Endothelial cell of umbilical vein (primary cell): ENCODE measurements around the gene RTKN. TPM values are rescaled to one million over a fixed set of nuclear protein-coding genes. Genes with fewer than 3 reads are reported as not detected.

ENCODE experiments used
- BruUV-seq: library from RNA; stranded (reverse); fragments of 400-500 nt; replicated peaks from 2 replicates; lab custom pipeline; 2021; lab: Mats Ljungman, UMichigan
- CTCF ChIA-PET: fragments of 300-600, 350-600 bp; sonication (Branson Sonifier 250); formaldehyde crosslinking; loops from one replicate; lab custom pipeline; 2021; ENCODE audit warnings: antibody characterized with exemption, inconsistent platforms; lab: Charles Lee
- POLR2A ChIA-PET: fragments of 300-600, 350-600 bp; sonication (Branson Sonifier 250); formaldehyde crosslinking; loops from one replicate; lab custom pipeline; 2021; ENCODE audit warnings: antibody characterized with exemption, inconsistent platforms; lab: Charles Lee
- DNase-seq: peaks from one replicate; pipeline ENCODE4 v3.0.0-alpha.2; 2011; ENCODE audit warnings: low read depth, low spot score
- FAIRE-seq: peaks from 2 replicates; lab custom pipeline; 2011; peaks lifted over from hg19 to GRCh38; lab: Jason Lieb, UNC
- H2AFZ ChIP-seq: 2 replicates; pipeline ENCODE4 v1.6.0; 2012; ENCODE audit warnings: low read depth, low read length, control low read depth, inconsistent platforms
- H3K27ac ChIP-seq: 2 replicates; pipeline ENCODE4 v1.5.1; 2011; ENCODE audit warnings: low read depth, mild to moderate bottlenecking, control low read depth, low read length, moderate library complexity; ENCODE audit not compliant: insufficient read depth
- H3K27me3 ChIP-seq, 2 experiments: 2 replicates each; pipeline versions ENCODE4 v1.6.0 to v1.6.1; 2011; ENCODE audit warnings: low read length in 2 of 2, mixed read lengths in 1 of 2; ENCODE audit not compliant: control insufficient read depth in 2 of 2, insufficient read depth in 2 of 2
- H3K36me3 ChIP-seq, 2 experiments: 2 replicates in 1 of 2; 3 replicates in 1 of 2; pipeline ENCODE4 v1.5.1; 2011; ENCODE audit warnings: low read length in 2 of 2, mild to moderate bottlenecking in 1 of 2, moderate library complexity in 1 of 2; ENCODE audit not compliant: control insufficient read depth in 2 of 2, insufficient read depth in 2 of 2; ENCODE audit errors: extremely low read depth in 1 of 2
- H3K4me1 ChIP-seq: 3 replicates; pipeline ENCODE4 v1.5.1; 2011; ENCODE audit warnings: mild to moderate bottlenecking, low read length; ENCODE audit not compliant: control insufficient read depth, insufficient read depth; ENCODE audit errors: extremely low read depth
- H3K4me2 ChIP-seq: 2 replicates; pipeline ENCODE4 v1.6.1; 2011; ENCODE audit warnings: low read length, control low read depth, mixed read lengths; ENCODE audit not compliant: insufficient read depth
- H3K4me3 ChIP-seq, 3 experiments: fragments of 200-600 bp in 1 of 3; sonication (generic), shearing (Covaris generic) in 1 of 3; replicated peaks in 1 of 3; 2 replicates each; pipeline ENCODE4 v1.5.1; 2011 to 2016; ENCODE audit warnings: control low read depth in 3 of 3, low read length in 3 of 3, mild to moderate bottlenecking in 2 of 3, inconsistent platforms in 1 of 3, low read depth in 1 of 3, moderate library complexity in 1 of 3; ENCODE audit not compliant: insufficient read depth in 1 of 3
- H3K79me2 ChIP-seq: 2 replicates; pipeline ENCODE4 v1.6.0; 2012; ENCODE audit warnings: low read length, inconsistent platforms; ENCODE audit not compliant: control insufficient read depth, insufficient read depth
- H3K9ac ChIP-seq: replicated peaks from 2 replicates; pipeline ENCODE3; 2011; ENCODE audit warnings: low read length, control low read depth; ENCODE audit not compliant: insufficient read depth; ENCODE audit errors: extremely low read depth
- H3K9me1 ChIP-seq: replicated peaks from 3 replicates; pipeline ENCODE4 v1.6.0; 2011; ENCODE audit warnings: mild to moderate bottlenecking, low read length; ENCODE audit not compliant: control insufficient read depth, insufficient read depth; ENCODE audit errors: extremely low read depth
- H3K9me3 ChIP-seq: replicated peaks from 2 replicates; pipeline ENCODE4 v1.5.1; 2012; ENCODE audit warnings: low read length, inconsistent platforms; ENCODE audit not compliant: control insufficient read depth, insufficient read depth
- H4K20me1 ChIP-seq: replicated peaks from 2 replicates; pipeline ENCODE3; 2011; ENCODE audit warnings: mild to moderate bottlenecking, low read length; ENCODE audit not compliant: control insufficient read depth, insufficient read depth; ENCODE audit errors: extremely low read depth
- CTCF ChIP-seq, 2 donors: IDR thresholded peaks; 1 replicate in 1 of 2; 2 replicates in 1 of 2; pipeline ENCODE4 v1.5.1; 2011; ENCODE audit warnings: low read length in 2 of 2, mild to moderate bottlenecking in 2 of 2, moderate library complexity in 2 of 2, control low read depth in 1 of 2, inconsistent platforms in 1 of 2, low read depth in 1 of 2; ENCODE audit not compliant: insufficient read depth in 1 of 2; ENCODE audit errors: extremely low read depth in 1 of 2
- EZH2 ChIP-seq: IDR thresholded peaks from 2 replicates; pipeline ENCODE4 v1.6.1; 2012; ENCODE audit warnings: borderline replicate concordance, low read depth, mild to moderate bottlenecking, moderate library complexity, low read length, inconsistent platforms; ENCODE audit not compliant: severe bottlenecking
- FOS ChIP-seq: IDR thresholded peaks from 2 replicates; pipeline ENCODE4 v1.6.1; 2011; ENCODE audit warnings: mild to moderate bottlenecking, low read length, moderate library complexity, borderline replicate concordance; ENCODE audit not compliant: insufficient read depth
- GATA2 ChIP-seq: IDR thresholded peaks from 2 replicates; pipeline ENCODE4 v1.7.0; 2011; ENCODE audit warnings: low read depth, mild to moderate bottlenecking, moderate library complexity, mixed read lengths, low read length; ENCODE audit not compliant: insufficient read length, insufficient read depth
- JUN ChIP-seq: IDR thresholded peaks from 2 replicates; pipeline ENCODE4 v1.6.1; 2011; ENCODE audit warnings: borderline replicate concordance, low read depth; ENCODE audit not compliant: insufficient read length, insufficient read depth
- MYC ChIP-seq: IDR thresholded peaks from one replicate; pipeline ENCODE4 v1.6.1; 2011; ENCODE audit warnings: mild to moderate bottlenecking, low read depth, low read length
- POLR2A ChIP-seq: IDR thresholded peaks from 2 replicates; pipeline ENCODE4 v1.6.1; 2012; ENCODE audit warnings: low read depth, mild to moderate bottlenecking, control low read depth, low read length
- POLR2AphosphoS5 ChIP-seq: IDR thresholded peaks from 2 replicates; pipeline ENCODE4 v1.6.1; 2012; ENCODE audit warnings: low read depth, mild to moderate bottlenecking, control low read depth, low read length, moderate library complexity; ENCODE audit not compliant: insufficient read depth
- dilution Hi-C: fragments of 300-500 bp; cut with MboI; formaldehyde crosslinking; loops from one replicate; pipeline ENCODE4 v1.15.0; 2019; ENCODE audit warnings: low sequenced_read_pairs; ENCODE audit not compliant: extremely low pct_ligation_motif_present
- intact Hi-C: fragments of 100-400 bp; cut with micrococcal nuclease; formaldehyde crosslinking; loops from one replicate; pipeline ENCODE4 v1.10.0; 2022
- polyA plus RNA-seq, 4 experiments: library from polyadenylated mRNA; depleted of rRNA in 3 of 4; stranded (reverse) in 3 of 4; unstranded in 1 of 4; fragments of >200 nt; gene quantifications; 2 replicates each; pipeline versions ENCODE4 v1.2.1 to v1.2.3, GENCODE V29; 2011 to 2012; ENCODE audit warnings: missing spikeins in 1 of 4
- total RNA-seq: library from RNA; stranded (reverse); gene quantifications from 2 replicates; pipeline ENCODE4 v1.2.3, GENCODE V29; 2021
- TF ChIP-seq, protein P1 (sequence below): IDR thresholded peaks from 2 replicates; pipeline ENCODE4 v1.6.1; 2011; ENCODE audit not compliant: insufficient read depth, insufficient read length

The RTKN gene
- total and polyA plus RNA-seq, 2 donors (not counting 3 experiments of a cell fraction or from before 2014, with no cell fraction given), result 20.0 to 20.7 TPM

- Histone ChIP-seq H3K9me3 (no peaks in the 10 kb centered on the region), H4K20me1 (no peaks in the 10 kb centered on the region), H2AFZ (no peak overlapping the region), H3K36me3 (peaks cover 0 to 2% of the 10 kb centered on the region in 2 experiments), H3K4me2 (no peak overlapping the region), H3K4me3 (no peak overlapping the region), H3K27me3 (no peaks in the 10 kb centered on the region), H3K79me2 (peaks cover 61% of the 10 kb centered on the region), H3K4me1 (peaks cover 5% of the 10 kb centered on the region), H3K9ac (no peak overlapping the region), H3K27ac (no peak overlapping the region), H3K9me1 (no peaks in the 10 kb centered on the region)
- POLR2A ChIA-PET, result no interaction called here
- no TSS peak for BruUV-seq
- intact Hi-C loops, result no loop called here
- DNase-seq (peak; percentile 74), FAIRE-seq (peak; percentile 74)
- CTCF ChIA-PET, result interaction anchor here (1.5 kb wide), 1 partner anchor 8 kb away, joined by 5 read pairs; no protein-coding TSS in a partner anchor
- TF ChIP-seq MYC (no peak), POLR2A (no peak), EZH2 (no peak), GATA2 (no peak), FOS (no peak), POLR2AphosphoS5 (no peak), CTCF (IDR thresholded peaks at IDR 0.05; ENCODE audit: extremely low read depth in 1 of 2, insufficient read depth in 1 of 2, low read depth in 1 of 2, low read length in 2 of 2) (no peak), JUN (no peak)
- TF ChIP-seq, protein P1, sequence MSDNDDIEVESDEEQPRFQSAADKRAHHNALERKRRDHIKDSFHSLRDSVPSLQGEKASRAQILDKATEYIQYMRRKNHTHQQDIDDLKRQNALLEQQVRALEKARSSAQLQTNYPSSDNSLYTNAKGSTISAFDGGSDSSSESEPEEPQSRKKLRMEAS, result no peak
- dilution Hi-C loops, result no loop called here
Observed at GRCh38 chr2:74383254-74383653, 58.5 kb downstream of the RTKN start.
